SK-N-SH treated with all-trans-retinoic acid at 6 μM for 48 hours (cell line): ENCODE measurements around the gene ZNF230.

Source experiments
- ATAC-seq: fragments of 200-7000 bp; cut with Tn5 transposase; 3 replicates; pipeline ENCODE4 v1.9.1; 2020; ENCODE audit warnings: mild to moderate bottlenecking, moderate library complexity
- ARNTL ChIP-seq: fragments of 450-650 bp; formaldehyde crosslinking; IDR thresholded peaks from 2 replicates; pipeline ENCODE4 v1.5.0; 2020; ENCODE audit warnings: low read depth, mild to moderate bottlenecking, moderate library complexity, borderline replicate concordance
- BACH2 ChIP-seq: fragments of 250-450 bp; sonication (Bioruptor Pico); IDR thresholded peaks from 2 replicates; pipeline ENCODE4 v1.9.0; 2021; ENCODE audit warnings: mild to moderate bottlenecking, borderline replicate concordance
- CREB5 ChIP-seq: fragments of 250-450 bp; sonication (Bioruptor Pico); IDR thresholded peaks from 2 replicates; pipeline ENCODE4 v1.5.1; 2020; ENCODE audit warnings: low read depth, mild to moderate bottlenecking, moderate library complexity
- CSDC2 ChIP-seq: fragments of 250-450 bp; sonication (Bioruptor Pico); IDR thresholded peaks from 2 replicates; pipeline ENCODE4 v1.5.0; 2020; ENCODE audit warnings: mild to moderate bottlenecking, moderate library complexity
- CSRNP3 ChIP-seq: fragments of 250-450 bp; sonication (Bioruptor Pico); IDR thresholded peaks from 2 replicates; pipeline ENCODE4 v1.5.1; 2021; ENCODE audit warnings: mild to moderate bottlenecking, moderate library complexity
- ESRRG ChIP-seq: fragments of 250-450 bp; sonication (Bioruptor Pico); IDR thresholded peaks from 2 replicates; pipeline ENCODE4 v1.6.1; 2021; ENCODE audit warnings: mild to moderate bottlenecking
- GLIS3 ChIP-seq: fragments of 250-450 bp; sonication (Bioruptor Pico); IDR thresholded peaks from 2 replicates; pipeline ENCODE4 v1.5.0; 2020; ENCODE audit warnings: mild to moderate bottlenecking, moderate library complexity
- ISL1 ChIP-seq: fragments of 250-450 bp; sonication (Bioruptor Pico); IDR thresholded peaks from 2 replicates; pipeline ENCODE4 v2.1.2; 2022; ENCODE audit warnings: mild to moderate bottlenecking, moderate library complexity
- OSR1 ChIP-seq: fragments of 250-450 bp; sonication (Bioruptor Pico); IDR thresholded peaks from 2 replicates; pipeline ENCODE4 v1.8.0; 2022; ENCODE audit warnings: moderate library complexity, mild to moderate bottlenecking, inconsistent platforms
- PATZ1 ChIP-seq: fragments of 250-450 bp; sonication (Bioruptor Pico); IDR thresholded peaks from 2 replicates; pipeline ENCODE4 v1.8.0; 2020; ENCODE audit warnings: mild to moderate bottlenecking, moderate library complexity, borderline replicate concordance
- POU6F1 ChIP-seq: fragments of 250-450 bp; sonication (Bioruptor Pico); IDR thresholded peaks from 2 replicates; pipeline ENCODE4 v1.8.0; 2021; ENCODE audit warnings: low read depth, mild to moderate bottlenecking, moderate library complexity, borderline replicate concordance
- PPARA ChIP-seq: fragments of 250-450 bp; sonication (Bioruptor Pico); IDR thresholded peaks from 2 replicates; pipeline ENCODE4 v1.5.0; 2020; ENCODE audit warnings: mild to moderate bottlenecking, borderline replicate concordance
- RARB ChIP-seq: fragments of 250-450 bp; sonication (Bioruptor Pico); IDR thresholded peaks from 2 replicates; pipeline ENCODE4 v1.8.0; 2021; ENCODE audit warnings: mild to moderate bottlenecking, moderate library complexity
- SNAI2 ChIP-seq: fragments of 250-450 bp; sonication (Bioruptor Pico); IDR thresholded peaks from 2 replicates; pipeline ENCODE4 v1.5.0; 2020; ENCODE audit warnings: mild to moderate bottlenecking, moderate library complexity
- TCF4 ChIP-seq: fragments of 250-450 bp; sonication (Bioruptor Pico); IDR thresholded peaks from 2 replicates; pipeline ENCODE4 v1.8.0; 2021; ENCODE audit warnings: mild to moderate bottlenecking, moderate library complexity, borderline replicate concordance
- TOX ChIP-seq: fragments of 250-450 bp; sonication (Bioruptor Pico); IDR thresholded peaks from 2 replicates; pipeline ENCODE4 v1.8.0; 2021; ENCODE audit warnings: mild to moderate bottlenecking, moderate library complexity, borderline replicate concordance
- TSHZ2 ChIP-seq: fragments of 250-450 bp; sonication (Bioruptor Pico); IDR thresholded peaks from 2 replicates; pipeline ENCODE4 v1.5.0; 2020; ENCODE audit warnings: mild to moderate bottlenecking, moderate library complexity
- ZC3H10 ChIP-seq: fragments of 250-450 bp; sonication (Bioruptor Pico); IDR thresholded peaks from 2 replicates; pipeline ENCODE4 v1.5.1; 2021; ENCODE audit warnings: mild to moderate bottlenecking, moderate library complexity
- ZFP3 ChIP-seq: fragments of 250-450 bp; sonication (Bioruptor Pico); IDR thresholded peaks from 2 replicates; pipeline ENCODE4 v1.5.0; 2020; ENCODE audit warnings: mild to moderate bottlenecking, moderate library complexity
- ZNF565 ChIP-seq: fragments of 450-650 bp; formaldehyde crosslinking; conservative IDR thresholded peaks from 2 replicates; pipeline ENCODE4 v1.5.0; 2020; ENCODE audit warnings: low read depth, mild to moderate bottlenecking, moderate library complexity
- ZNF70 ChIP-seq: fragments of 450-650 bp; formaldehyde crosslinking; IDR thresholded peaks from 2 replicates; pipeline ENCODE4 v1.5.0; 2020; ENCODE audit warnings: mild to moderate bottlenecking, moderate library complexity
- ZNF8 ChIP-seq: fragments of 450-650 bp; formaldehyde crosslinking; IDR thresholded peaks from 2 replicates; pipeline ENCODE4 v1.5.0; 2020; ENCODE audit warnings: mild to moderate bottlenecking, moderate library complexity

ZNF230 gene

GRCh38 chr19:44005973-44006372 lies 3.2 kb downstream of the ZNF230 start:
- ATAC-seq = no peak
- TF ChIP-seq CSDC2 (CRISPR knock-in tag) (no peak), GLIS3 (CRISPR knock-in tag) (no peak), ISL1 (CRISPR knock-in tag) (no peak), RARB (CRISPR knock-in tag) (no peak), ARNTL (CRISPR knock-in tag) (no peak), BACH2 (CRISPR knock-in tag) (no peak), POU6F1 (CRISPR knock-in tag) (no peak), CSRNP3 (CRISPR knock-in tag) (no peak), PATZ1 (CRISPR knock-in tag) (no peak), OSR1 (CRISPR knock-in tag) (no peak), ESRRG (CRISPR knock-in tag) (no peak), PPARA (CRISPR knock-in tag) (no peak), ZFP3 (CRISPR knock-in tag) (no peak)

GRCh38 chr19:44007473-44007872 lies 4.7 kb downstream of the ZNF230 start:
- no peak for ATAC-seq

More at GRCh38 chr19:44007473-44007872, 4.7 kb downstream of the ZNF230 start:
- TF ChIP-seq ZFP3 (CRISPR knock-in tag) (no peak), ARNTL (CRISPR knock-in tag) (no peak), ZNF565 (CRISPR knock-in tag) (no peak), ZNF70 (CRISPR knock-in tag) (no peak), SNAI2 (CRISPR knock-in tag) (no peak), POU6F1 (CRISPR knock-in tag) (no peak), ZNF8 (CRISPR knock-in tag) (no peak), TSHZ2 (CRISPR knock-in tag) (no peak), CREB5 (no peak), CSDC2 (CRISPR knock-in tag) (no peak), CSRNP3 (CRISPR knock-in tag) (no peak), PPARA (CRISPR knock-in tag) (no peak), ZC3H10 (CRISPR knock-in tag) (no peak), TCF4 (CRISPR knock-in tag) (no peak), ISL1 (CRISPR knock-in tag) (no peak), GLIS3 (CRISPR knock-in tag) (no peak), TOX (no peak), OSR1 (CRISPR knock-in tag) (no peak), RARB (CRISPR knock-in tag) (no peak), PATZ1 (CRISPR knock-in tag) (no peak)
